Hypothalamus (tissue), 51 donors: Measurements from ENCODE around the gene GALNT11.
"Not testable (repeated sequence)": the region's sequence is repeated elsewhere in the genome, so short reads cannot be mapped to it uniquely, and the experiment has no call there.

Source experiments
- DNase-seq, 51 donors: peaks; one replicate each; lab custom pipeline; 2025; lab: John Stamatoyannopoulos, UW

Gene GALNT11

DNA sequence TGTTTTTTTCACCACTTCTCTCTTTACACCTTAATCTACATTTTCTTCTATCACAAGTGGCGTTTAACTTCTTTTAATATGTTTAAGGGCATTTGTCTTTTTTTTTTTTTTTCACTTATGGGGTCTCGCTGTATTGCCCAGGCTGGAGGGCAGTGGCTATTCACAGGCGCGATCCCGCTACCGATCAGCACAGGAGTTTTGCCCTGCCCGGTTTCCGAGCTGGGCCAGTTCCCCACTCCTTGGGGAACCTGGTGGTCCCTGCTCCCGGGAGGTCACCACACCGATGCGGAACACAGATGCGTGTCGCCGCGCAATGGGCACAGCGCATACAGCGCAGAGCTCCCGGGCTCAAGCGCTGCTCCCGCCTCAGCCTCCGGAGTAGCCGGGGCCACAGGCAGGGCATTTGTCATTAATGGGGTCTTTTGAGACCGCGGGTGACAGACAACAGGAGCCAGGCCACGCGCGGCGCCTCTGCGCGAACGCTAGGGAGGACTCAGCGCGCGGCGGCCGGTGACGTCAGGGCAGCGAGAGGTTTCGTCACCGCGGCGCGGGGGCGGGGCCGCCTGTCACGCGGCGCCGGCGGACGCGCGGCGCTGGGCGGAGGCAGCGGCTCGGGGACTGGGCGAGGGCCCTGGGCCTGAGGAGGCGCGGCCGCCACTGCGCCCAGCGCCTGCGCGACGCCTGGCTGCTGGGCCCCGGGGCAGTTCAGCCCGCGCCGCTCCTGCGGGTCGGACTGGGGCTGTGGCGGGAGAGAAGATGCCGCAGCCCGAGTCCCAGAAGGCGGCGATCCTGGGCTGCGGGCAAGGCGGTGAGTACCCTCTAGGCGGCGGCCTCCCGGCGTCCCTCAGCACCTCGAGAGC, at the start of gene GALNT11:
Gene GALNT11 (plus strand): TSS at position 598 of the 860 bp plus-strand sequence. CDS start 68,554 bp downstream, outside the sequence.
- DNase-seq: peak; percentile 19 to 89 (median 71)

DNA sequence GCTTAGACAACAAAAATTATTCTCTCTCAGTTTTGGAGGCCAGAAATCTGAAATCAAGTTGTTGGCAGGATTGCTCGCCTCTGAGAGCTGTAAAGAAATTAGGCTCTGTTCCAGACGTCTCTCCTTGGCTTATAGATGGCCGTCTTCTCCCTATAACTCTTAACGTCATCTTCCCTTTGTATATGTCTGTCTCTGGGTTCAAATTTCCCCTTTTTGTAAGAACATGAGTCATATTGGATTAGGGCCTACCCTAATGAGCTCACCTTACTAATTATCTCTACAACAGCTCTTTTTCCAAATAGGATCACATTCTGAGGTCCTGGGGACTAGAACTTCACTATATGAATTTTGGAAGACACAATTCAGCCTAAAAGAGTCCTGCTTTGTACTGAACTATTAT, 46.9 kb upstream of the GALNT11 start:
- no peak for DNase-seq

DNA sequence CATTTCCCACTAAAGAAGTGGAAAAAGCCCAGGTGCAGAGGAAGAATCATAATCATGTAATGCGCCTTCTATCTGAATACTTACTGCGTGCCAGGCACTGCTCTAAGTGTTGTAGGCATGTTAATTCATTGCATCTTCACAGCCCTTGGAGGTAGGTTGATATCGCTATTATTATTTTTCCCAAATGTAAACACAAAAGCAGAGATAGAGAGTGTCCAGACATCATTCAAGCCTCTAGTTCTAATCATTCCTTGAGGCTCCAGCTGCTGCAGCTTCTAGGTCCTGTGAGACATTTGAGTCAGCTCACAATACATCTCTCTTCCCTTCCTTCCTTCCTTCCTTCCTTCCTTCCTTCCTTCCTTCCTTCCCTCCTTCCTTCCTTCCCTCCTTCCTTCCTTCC, 44.3 kb upstream of the GALNT11 start:
- DNase-seq: no peak

DNA sequence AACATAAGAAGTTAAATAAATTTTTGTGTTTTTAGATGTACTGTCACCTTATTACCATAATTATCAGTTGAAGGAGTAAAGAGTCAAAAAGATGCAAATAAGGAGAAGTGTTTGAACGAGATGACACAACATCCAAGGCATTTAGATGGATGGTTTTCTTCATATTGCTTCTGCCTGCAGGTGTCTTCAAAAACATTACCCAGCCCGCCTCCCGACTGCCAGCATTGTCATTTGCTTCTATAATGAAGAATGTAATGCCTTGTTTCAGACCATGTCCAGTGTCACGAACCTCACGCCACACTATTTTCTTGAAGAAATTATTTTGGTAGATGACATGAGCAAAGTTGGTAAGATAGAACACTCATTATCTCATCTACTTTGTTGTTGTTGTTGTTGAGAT, 42.7 kb upstream of the GALNT11 start:
- no peak for DNase-seq

DNA sequence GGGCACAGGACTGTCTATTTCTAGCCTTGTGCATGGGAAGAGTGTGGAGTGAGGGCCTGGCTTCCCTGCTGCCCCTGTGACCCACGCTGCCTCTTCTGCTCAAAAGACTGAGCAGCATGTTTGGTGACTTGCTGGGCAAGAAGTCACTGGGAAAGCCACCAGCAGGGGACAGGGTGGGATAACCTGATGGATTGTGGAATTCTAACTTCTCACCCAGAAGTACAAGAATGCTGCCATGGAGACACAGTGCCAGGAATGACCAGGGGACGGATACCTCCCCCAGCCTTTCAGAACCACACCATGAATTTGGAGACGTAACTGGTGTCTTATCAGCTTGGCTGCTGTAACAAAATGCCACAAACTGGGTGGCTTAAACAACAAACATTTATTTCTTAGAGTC, 40.9 kb upstream of the GALNT11 start:
- no peak for DNase-seq

DNA sequence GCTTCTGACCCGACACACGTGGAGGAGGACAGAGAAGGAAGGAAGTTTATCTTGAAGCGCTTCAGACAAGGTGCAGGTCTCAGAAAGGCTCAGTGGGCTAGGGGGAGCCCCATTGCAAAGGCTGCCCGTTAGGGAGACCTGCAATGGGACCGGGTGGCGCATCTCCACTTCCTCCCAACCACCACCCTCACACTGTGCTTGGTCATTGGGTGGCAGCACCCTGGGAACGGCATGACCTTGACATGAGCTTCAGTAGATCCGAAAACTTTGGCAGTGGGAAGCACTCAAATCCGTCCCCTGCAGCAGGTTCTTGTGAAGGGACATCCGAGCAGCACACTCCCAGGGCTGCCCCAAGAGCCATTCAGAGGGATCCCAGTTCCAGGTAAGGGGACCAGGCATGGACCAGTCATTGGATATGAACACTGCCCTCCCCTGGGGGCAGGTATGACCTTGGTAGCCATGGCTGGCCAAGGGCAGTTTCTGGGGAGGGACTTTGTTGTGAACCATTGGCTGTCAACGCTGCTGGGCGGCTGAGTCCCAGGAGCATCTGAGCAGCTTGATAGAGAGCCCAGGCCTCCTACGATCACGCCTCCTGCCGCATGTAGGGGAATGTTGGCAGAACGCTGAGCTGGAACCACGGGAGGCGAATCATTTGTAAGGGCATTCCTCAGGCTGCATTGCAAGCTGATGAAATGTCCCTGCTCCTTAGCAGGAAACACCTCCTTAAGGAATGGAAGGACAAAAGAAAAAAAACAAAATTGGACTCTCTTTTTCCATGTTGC, 37.5 kb upstream of the GALNT11 start:
- DNase-seq: peak in 1 of 51 donors; percentile 40

DNA sequence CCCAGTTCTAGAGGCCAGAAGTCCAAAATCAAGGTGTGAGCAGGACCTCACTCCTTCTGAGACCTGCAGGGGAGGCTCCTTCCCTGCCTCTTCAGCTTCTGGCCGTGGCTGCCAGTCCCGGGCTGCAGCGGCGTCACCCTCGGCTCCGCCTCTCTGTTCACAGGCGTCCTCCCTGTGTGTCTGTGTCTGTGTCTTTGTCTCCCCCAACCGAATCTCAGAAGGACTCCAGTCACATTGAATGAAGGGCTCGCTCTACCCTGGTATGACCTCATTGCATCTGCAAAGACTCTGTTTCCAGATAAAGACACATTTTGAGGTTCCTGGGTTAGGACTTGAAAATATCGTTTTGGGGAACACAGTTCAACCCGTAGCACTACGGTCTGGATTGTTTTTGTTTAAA, 33.1 kb upstream of the GALNT11 start:
- peak in 28 of 51 donors; percentile 1 to 46 (median 16) for DNase-seq

DNA sequence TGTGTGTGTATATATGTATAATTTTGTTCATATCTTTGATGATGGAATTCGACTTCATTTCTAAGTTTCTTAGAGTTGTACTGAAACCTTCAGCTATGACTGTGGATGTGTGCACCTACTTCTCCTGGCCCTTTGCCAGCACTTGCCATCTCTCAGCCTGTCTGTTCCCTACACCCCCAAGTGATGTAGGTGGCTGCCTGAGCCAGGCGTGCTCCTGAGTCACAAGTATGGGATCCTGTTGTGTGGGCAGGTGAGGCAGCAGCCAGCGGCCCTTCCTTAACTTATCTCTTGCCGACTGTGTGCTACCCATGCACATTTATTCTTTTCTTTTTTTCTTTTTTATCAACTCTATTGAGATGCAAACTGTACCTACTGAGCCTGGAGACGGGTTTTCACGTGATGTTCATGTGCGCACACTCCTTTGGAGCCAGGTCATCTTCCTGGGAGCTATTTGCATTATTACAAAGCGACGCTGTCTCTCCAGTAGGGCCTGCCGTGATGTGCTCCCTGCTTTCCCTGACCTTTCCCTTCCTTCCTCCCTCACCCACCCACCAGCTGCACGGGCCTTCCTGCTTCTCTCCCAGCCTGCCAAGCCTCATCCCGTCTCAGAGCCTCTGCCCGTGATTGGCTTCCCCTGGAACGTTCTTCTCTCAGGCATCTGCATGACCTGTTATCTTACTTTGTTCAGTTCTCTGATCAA, 31.3 kb upstream of the GALNT11 start:
- DNase-seq: peak in 6 of 51 donors; percentile 4 to 68 (median 38)

DNA sequence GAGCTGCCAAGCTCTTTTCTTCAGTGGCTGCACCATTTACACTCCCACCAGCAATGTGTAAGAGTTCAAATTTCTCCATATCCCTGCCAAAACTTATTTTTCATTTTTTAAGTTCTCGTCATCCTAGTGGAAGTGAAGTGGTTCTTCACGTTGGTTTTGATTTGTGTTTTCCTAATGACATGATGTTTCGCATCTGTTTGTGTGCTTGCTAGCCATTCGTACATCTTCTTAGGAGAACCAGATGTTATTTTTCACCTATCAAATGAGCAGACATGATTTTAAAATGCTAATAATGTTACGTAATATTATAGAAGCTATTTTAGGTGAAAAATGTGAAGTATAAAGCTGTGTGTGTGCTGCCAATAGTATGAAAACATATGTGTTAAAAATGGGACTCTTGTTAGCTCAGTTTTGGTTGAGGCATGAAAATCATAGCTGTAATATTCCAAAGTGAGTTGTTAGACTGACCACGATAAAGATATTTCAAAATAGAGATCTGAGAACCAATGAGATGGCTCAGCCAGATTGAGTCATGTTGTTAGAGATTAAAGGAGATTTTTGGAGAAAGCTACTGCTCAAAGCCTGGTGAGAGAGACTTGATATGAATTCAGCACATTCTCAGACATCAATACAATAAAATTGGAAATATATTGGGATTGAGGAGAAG, 25.9 kb upstream of the GALNT11 start:
- no peak for DNase-seq

DNA sequence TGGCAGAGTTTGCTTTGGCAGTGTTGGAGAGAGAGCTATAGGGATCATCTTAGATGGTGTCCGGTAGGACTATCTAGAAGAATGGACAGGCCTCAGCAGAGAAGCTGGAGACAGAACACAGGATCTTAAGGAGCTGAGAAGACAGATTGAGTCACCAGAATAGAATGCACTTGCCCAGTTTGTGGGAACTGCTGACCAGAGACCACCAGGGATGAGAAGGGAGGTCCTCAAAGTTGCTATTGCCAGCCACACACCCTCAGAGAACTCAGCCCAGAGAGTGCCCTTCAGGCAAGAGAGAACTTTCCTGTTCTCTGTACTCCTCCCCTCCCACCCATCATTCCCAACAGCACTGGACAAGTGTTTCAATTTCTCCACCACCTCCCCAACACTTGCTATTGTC, 25.3 kb upstream of the GALNT11 start:
- DNase-seq: no peak

DNA sequence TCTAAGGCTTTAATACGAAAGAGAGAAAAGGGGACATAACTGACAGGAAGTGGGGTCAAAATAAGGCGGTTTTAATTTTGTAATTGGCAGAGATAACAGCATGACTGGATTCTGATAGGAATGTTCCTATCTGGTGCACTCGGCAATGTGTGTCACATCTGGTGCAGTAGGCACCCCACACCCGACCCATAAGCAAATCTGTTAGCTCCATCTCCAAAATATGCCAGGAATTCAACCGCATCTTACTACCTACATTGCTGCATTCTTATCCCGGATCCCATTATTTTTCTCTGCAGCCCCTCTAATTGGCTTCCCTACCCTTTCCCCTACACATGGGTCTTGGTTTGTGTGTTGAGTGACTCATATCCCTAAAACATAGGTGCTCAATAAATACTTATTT, 19.1 kb upstream of the GALNT11 start:
- no peak for DNase-seq

DNA sequence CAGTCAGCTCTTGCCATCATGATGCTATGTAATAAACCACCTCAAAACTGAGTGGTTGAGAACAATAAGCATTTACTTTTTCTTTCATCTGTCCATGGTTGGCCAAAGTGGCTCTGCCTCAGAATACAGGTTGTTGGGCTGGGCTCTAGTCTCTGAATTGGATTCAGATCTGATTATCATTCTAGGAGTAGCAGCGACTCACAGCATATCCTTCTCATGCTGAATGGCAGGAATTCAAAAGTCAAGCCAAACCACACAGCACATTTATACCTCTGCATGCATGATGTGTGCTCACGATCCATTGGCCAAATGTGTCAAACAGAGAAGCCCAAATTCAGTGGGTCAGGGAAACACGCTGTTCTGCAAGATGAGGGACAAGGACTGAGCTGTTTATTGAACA, 13.6 kb upstream of the GALNT11 start:
- no peak for DNase-seq

DNA sequence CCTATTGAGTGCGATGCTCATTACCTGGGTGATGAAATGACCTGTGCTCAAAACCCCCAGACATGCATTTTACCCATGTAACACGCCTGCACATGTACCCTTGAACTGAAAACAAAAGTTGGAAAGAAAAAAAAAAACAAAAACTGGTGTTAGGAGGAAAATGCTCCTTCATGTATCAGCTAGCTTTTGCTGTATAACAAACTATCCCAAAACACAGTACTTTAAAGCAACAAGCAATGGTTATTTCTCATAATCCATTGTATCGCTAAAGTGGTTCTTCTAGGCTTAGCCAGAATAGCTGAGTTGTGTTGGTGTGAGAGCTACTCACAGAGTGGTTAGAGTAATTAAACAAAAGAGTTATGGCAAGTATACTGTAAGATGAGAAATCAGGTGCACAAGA, 12.2 kb upstream of the GALNT11 start:
- DNase-seq: no peak

DNA sequence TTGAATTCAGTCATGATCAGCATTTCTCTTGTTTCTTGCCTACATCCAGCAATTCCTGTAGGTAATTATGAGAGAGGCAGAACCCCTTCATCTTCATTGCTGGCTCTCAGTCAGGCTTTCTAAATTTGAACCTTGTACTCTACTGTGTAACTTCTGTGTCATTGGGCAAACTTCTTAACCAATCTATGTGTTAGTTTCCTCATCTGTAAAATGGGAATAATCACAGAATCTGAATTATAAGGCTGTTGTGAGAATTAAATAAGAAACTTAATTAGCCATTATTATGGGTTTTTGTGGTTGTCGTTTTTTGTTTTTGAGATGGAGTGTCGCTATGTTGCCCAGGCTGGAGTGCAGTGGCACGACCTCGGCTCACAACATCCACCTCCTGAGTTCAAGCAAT, 11.5 kb upstream of the GALNT11 start:
- DNase-seq: no peak

DNA sequence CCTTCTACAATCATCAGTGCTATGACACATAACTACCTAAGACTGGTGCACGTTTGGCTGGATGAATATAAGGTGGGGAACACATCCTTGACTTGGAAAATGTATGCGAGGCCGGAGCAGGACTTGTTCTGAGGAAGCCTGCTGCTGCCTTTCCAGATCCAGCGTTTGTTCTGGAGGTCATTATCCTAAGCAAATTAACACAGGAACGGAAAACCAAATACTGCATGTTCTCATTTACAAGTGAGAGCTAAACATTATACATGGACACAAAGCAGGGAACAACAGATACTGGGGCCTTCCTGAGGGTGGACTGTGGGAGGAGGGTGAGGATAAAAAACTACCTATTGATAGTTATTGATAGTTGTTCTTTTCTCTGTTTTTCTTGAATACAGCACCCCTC, 10.8 kb upstream of the GALNT11 start:
- DNase-seq: no peak

DNA sequence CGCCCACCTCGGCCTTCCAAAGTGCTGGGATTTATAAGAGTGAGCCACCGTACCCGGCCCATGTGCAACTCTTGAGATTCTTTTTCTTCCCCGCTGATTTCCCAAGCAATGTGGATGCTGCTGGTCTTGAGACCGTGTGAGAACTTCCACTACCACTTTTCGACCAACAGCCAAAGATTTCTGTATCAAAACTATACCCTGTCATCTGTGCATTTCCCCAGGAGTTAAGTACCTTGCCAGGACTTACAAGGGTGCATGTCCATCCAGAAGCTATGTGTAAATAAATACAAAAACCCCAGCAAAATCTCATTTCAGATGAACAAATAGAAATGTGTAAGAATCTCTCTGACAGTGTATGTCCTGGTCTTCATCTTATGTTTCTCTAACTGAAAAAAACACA, 9.9 kb upstream of the GALNT11 start:
- DNase-seq: no peak

DNA sequence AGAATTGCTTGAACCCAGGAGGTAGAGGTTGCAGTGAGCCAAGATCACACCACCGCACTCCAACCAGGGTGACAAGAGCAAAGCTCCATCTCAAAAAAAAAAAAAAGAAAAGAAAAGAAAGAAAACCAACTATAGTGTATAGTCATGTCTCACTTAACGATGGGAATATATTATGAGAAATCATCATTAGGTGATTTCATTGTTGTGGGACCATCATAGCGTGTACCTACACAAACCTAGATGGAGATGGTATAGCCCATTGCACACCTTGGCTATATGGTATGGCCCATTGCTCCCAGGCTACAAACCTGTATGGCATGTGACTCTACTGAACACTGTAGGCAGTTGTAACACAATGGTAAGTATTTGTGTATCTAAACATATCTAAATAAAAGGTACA, 8.5 kb upstream of the GALNT11 start:
- DNase-seq: no peak

DNA sequence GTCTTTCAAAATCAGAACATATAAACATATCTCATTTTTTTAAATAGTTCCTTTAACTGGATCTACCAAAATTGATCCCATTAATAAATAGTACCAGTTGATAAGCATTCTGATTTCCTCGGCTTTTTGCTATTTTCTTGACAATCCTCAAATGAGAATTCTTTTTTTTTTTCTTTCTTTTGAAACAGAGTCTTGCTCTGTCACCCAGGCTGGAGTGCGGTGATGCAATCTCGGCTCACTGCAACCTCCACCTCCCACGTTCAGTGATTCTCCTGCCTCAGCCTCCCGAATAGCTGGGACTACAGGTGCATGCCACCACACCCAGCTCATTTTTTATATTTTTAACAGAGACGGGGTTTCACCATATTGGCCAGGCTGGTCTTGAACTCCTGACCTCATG, 7.8 kb upstream of the GALNT11 start:
- DNase-seq: not testable (repeated sequence)

DNA sequence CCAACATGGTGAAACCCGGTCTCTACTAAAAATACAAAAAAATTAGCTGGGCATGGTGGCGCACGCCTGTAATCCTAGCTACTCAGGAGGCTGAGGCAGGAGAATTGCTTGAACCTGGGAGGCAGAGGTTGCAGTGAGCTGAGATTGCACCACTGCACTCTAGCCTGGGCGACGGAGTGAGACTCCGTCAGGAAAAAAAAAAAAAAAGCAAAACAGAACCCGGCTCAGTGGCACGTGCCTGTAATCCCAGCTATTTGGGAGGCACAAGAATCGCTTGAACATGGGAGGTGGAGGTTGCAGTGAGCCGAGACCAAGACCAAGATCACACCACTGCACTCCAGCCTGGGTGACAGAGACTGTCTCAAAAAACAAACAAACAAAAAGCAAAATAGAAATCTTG, 3.7 kb upstream of the GALNT11 start:
- not testable (repeated sequence) for DNase-seq
